ENCODE results near the gene HOXC5. TPM values are rescaled to one million over a fixed set of nuclear protein-coding genes. Genes with fewer than 3 reads are reported as not detected.

The HOXC5 gene
- total RNA-seq, result not detected
- polyA plus RNA-seq (2013, experiment 1 of 2), result not detected
- 0.11 TPM for polyA plus RNA-seq (2013, experiment 2 of 2)
- 0 to 0.09 (median 0) reads per million in 172 experiments for total RNA-seq

GRCh38 chr12:54032627-54033100 lies at the start of gene HOXC5:
Gene HOXC5, plus strand, starts transcription at chr12:54033050. Its CDS starts 73 bp downstream, at chr12:54033123.
- Mint-ChIP-seq H3K27me3 (peaks cover 97% of the 10 kb centered on the region), H3K36me3 (ENCODE audit: low read depth) (no peaks in the 10 kb centered on the region), H3K27ac (no peak within 1 kb of the TSS), H3K4me1 (ENCODE audit: low read depth) (peaks cover 22% of the 10 kb centered on the region), H3K9me3 (peaks cover 2% of the 10 kb centered on the region), H3K4me3 (peak within 1 kb of the TSS; percentile 42)
- ChIA-PET CTCF (interaction anchor here (0.8 to 1.8 kb wide), 13 partner anchors 10 to 175 kb away, joined by 3 to 19 read pairs (median 4); partner anchors contain the start of genes HOXC8, HOXC9 and SMUG1), POLR2A (interaction anchor here (0.6 to 1.5 kb wide), 4 partner anchors 21 to 169 kb away, joined by 3 to 7 read pairs (median 4); partner anchors contain the start of gene SMUG1)
- no peaks in the 10 kb centered on the region for H3K36me3 ChIP-seq (ENCODE audit: insufficient read depth, low read length)
- H3K27ac ChIP-seq (ENCODE audit: low read depth in 1 of 2, low read length in 2 of 2), result no peak within 1 kb of the TSS
- peaks cover 10 to 50% of the 10 kb centered on the region in 2 experiments for H3K9me3 ChIP-seq (ENCODE audit: control insufficient read depth in 1 of 2, insufficient read depth in 1 of 2, low read length in 2 of 2)
- H3K4me1 ChIP-seq (ENCODE audit: insufficient read depth, low read length), result peaks cover 49% of the 10 kb centered on the region
- ATAC-seq (ENCODE audit: poor library complexity), result peak; percentile 63
- peak; percentile 31 to 79 (median 50) for DNase-seq
- peaks cover 91 to 98% of the 10 kb centered on the region in 2 experiments for H3K27me3 ChIP-seq (ENCODE audit: control insufficient read depth in 1 of 2, insufficient read depth in 2 of 2, low read length in 2 of 2)
- TF ChIP-seq CTCF (IDR thresholded peaks at IDR 0.05), result peak; percentile 81
- H3K4me3 ChIP-seq (ENCODE audit: low read length), result no peak within 1 kb of the TSS
- intact Hi-C loops (cut with DNase I, micrococcal nuclease), result loop anchor here (2.0 kb wide), 1 partner anchor 158 kb away; no protein-coding TSS in a partner anchor

- no peaks in the 10 kb centered on the region for H3K36me3 ChIP-seq (ENCODE audit: insufficient read depth, low read length)
- CTCF ChIA-PET, result no interaction called here
- H3K36me3 Mint-ChIP-seq (ENCODE audit: low read depth), result no peaks in the 10 kb centered on the region
Observed at GRCh38 chr12:53983568-53983949, 49.3 kb upstream of the HOXC5 start.

GRCh38 chr12:53983950-53984572 lies 48.8 kb upstream of the HOXC5 start:
- H3K4me1 ChIP-seq (ENCODE audit: insufficient read depth, low read length), result peaks cover 38% of the 10 kb centered on the region
- H3K27me3 ChIP-seq (ENCODE audit: control insufficient read depth in 1 of 2, insufficient read depth in 2 of 2, low read length in 2 of 2), result peaks cover 90 to 98% of the 10 kb centered on the region in 2 experiments
- Mint-ChIP-seq H3K36me3 (ENCODE audit: low read depth) (no peaks in the 10 kb centered on the region), H3K4me3 (no peak overlapping the region), H3K9me3 (no peaks in the 10 kb centered on the region), H3K4me1 (ENCODE audit: low read depth) (peaks cover 17% of the 10 kb centered on the region), H3K27me3 (peaks cover 95% of the 10 kb centered on the region), H3K27ac (no peak overlapping the region)
- no peak overlapping the region for H3K27ac ChIP-seq (ENCODE audit: low read depth in 1 of 2, low read length in 2 of 2)
- no peaks in the 10 kb centered on the region for H3K36me3 ChIP-seq (ENCODE audit: insufficient read depth, low read length)
- DNase-seq (no peak), ATAC-seq (ENCODE audit: poor library complexity) (no peak)
- intact Hi-C loops (cut with DNase I, micrococcal nuclease), result no loop called here
- peaks cover 11 to 45% of the 10 kb centered on the region in 2 experiments for H3K9me3 ChIP-seq (ENCODE audit: control insufficient read depth in 1 of 2, insufficient read depth in 1 of 2, low read length in 2 of 2)
- H3K4me3 ChIP-seq (ENCODE audit: low read length), result no peak overlapping the region
- TF ChIP-seq CTCF (IDR thresholded peaks at IDR 0.05), result no peak
- ChIA-PET POLR2A (no interaction called here), CTCF (interaction anchor here (1.6 to 2.9 kb wide), 3 partner anchors 17 to 223 kb away, joined by 4 to 11 read pairs (median 10); no protein-coding TSS in a partner anchor)

More at GRCh38 chr12:53983568-53983949, 49.3 kb upstream of the HOXC5 start:
- POLR2A ChIA-PET, result no interaction called here
- Histone ChIP-seq H3K9me3 (ENCODE audit: control insufficient read depth in 1 of 2, insufficient read depth in 1 of 2, low read length in 2 of 2) (peaks cover 11 to 45% of the 10 kb centered on the region in 2 experiments), H3K27ac (ENCODE audit: low read depth in 1 of 2, low read length in 2 of 2) (no peak overlapping the region), H3K27me3 (ENCODE audit: control insufficient read depth in 1 of 2, insufficient read depth in 2 of 2, low read length in 2 of 2) (peaks cover 90 to 98% of the 10 kb centered on the region in 2 experiments), H3K4me3 (ENCODE audit: low read length) (no peak overlapping the region), H3K4me1 (ENCODE audit: insufficient read depth, low read length) (peaks cover 34% of the 10 kb centered on the region)
- peaks cover 14% of the 10 kb centered on the region for H3K4me1 Mint-ChIP-seq (ENCODE audit: low read depth)
- TF ChIP-seq CTCF (IDR thresholded peaks at IDR 0.05), result no peak
- H3K9me3 Mint-ChIP-seq, result no peaks in the 10 kb centered on the region
- no peak for ATAC-seq (ENCODE audit: poor library complexity)
- peaks cover 95% of the 10 kb centered on the region for H3K27me3 Mint-ChIP-seq
- DNase-seq, result no peak
- no peak overlapping the region for H3K27ac Mint-ChIP-seq
- no peak overlapping the region for H3K4me3 Mint-ChIP-seq
- intact Hi-C loops (cut with DNase I, micrococcal nuclease), result no loop called here
